Astrocyte (in vitro differentiated cells and primary cell): ENCODE results near the gene DDX47. TPM values are rescaled to one million over a fixed set of nuclear protein-coding genes. Genes with fewer than 3 reads are reported as not detected.
"Not testable (repeated sequence)": the region's sequence is repeated elsewhere in the genome, so short reads cannot be mapped to it uniquely, and the experiment has no call there.

ENCODE experiments used
- DNase-seq: peaks from one replicate; pipeline ENCODE4 v3.0.0-alpha.2; 2010; ENCODE audit warnings: low read depth
- FAIRE-seq: peaks from 2 replicates; lab custom pipeline; 2011; peaks lifted over from hg19 to GRCh38; lab: Jason Lieb, UNC
- H2AFZ ChIP-seq: 2 replicates; pipeline ENCODE4 v1.6.0; 2012; ENCODE audit warnings: low read depth, low read length, inconsistent platforms
- H3K27ac ChIP-seq: 2 replicates; pipeline ENCODE4 v1.5.1; 2011; ENCODE audit warnings: low read depth, low read length, inconsistent platforms
- H3K27me3 ChIP-seq: 2 replicates; pipeline ENCODE4 v1.6.0; 2011; ENCODE audit warnings: low read length, inconsistent platforms; ENCODE audit not compliant: insufficient read depth
- H3K36me3 ChIP-seq: 2 replicates; pipeline ENCODE4 v1.5.1; 2011; ENCODE audit warnings: low read length, inconsistent platforms; ENCODE audit not compliant: insufficient read depth
- H3K4me1 ChIP-seq: 2 replicates; pipeline ENCODE4 v1.5.1; 2011; ENCODE audit warnings: low read length, inconsistent platforms; ENCODE audit not compliant: insufficient read depth
- H3K4me2 ChIP-seq: 2 replicates; pipeline ENCODE4 v1.6.0; 2012; ENCODE audit warnings: low read length, inconsistent platforms
- H3K4me3 ChIP-seq: 2 replicates; pipeline ENCODE4 v1.5.1; 2011; ENCODE audit warnings: low read depth, mild to moderate bottlenecking, low read length, inconsistent platforms; ENCODE audit not compliant: insufficient read depth
- H3K79me2 ChIP-seq: 2 replicates; pipeline ENCODE4 v1.6.0; 2012; ENCODE audit warnings: mild to moderate bottlenecking, low read length, inconsistent platforms; ENCODE audit not compliant: insufficient read depth
- H3K9ac ChIP-seq: 2 replicates; pipeline ENCODE4 v1.6.0; 2012; ENCODE audit warnings: mild to moderate bottlenecking, low read length, inconsistent platforms
- H3K9me3 ChIP-seq: 2 replicates; pipeline ENCODE4 v1.5.1; 2012; ENCODE audit warnings: low read depth, mild to moderate bottlenecking, low read length, inconsistent platforms; ENCODE audit not compliant: insufficient read depth
- H4K20me1 ChIP-seq: 2 replicates; pipeline ENCODE4 v1.6.0; 2012; ENCODE audit warnings: low read length, inconsistent platforms; ENCODE audit not compliant: insufficient read depth
- H3K27ac Mint-ChIP-seq: one replicate; pipeline ENCODE4 v1.8.0; 2021; ENCODE audit warnings: mild to moderate bottlenecking, mixed read lengths; ENCODE audit not compliant: unreplicated experiment
- H3K27me3 Mint-ChIP-seq: one replicate; pipeline ENCODE4 v1.8.0; 2021; ENCODE audit warnings: low read depth, mixed read lengths; ENCODE audit not compliant: unreplicated experiment
- H3K36me3 Mint-ChIP-seq: one replicate; pipeline ENCODE4 v1.8.0; 2021; ENCODE audit warnings: low read depth, mixed read lengths; ENCODE audit not compliant: unreplicated experiment
- H3K4me1 Mint-ChIP-seq: one replicate; pipeline ENCODE4 v1.8.0; 2021; ENCODE audit warnings: low read depth, mixed read lengths; ENCODE audit not compliant: unreplicated experiment
- H3K4me3 Mint-ChIP-seq: one replicate; pipeline ENCODE4 v1.8.0; 2021; ENCODE audit warnings: mild to moderate bottlenecking, moderate library complexity, mixed read lengths; ENCODE audit not compliant: unreplicated experiment
- H3K9me3 Mint-ChIP-seq: one replicate; pipeline ENCODE4 v1.8.0; 2021; ENCODE audit warnings: mild to moderate bottlenecking, mixed read lengths; ENCODE audit not compliant: unreplicated experiment
- EZH2 ChIP-seq: IDR thresholded peaks from 2 replicates; pipeline ENCODE4 v1.6.1; 2012; ENCODE audit warnings: mild to moderate bottlenecking, low read length, inconsistent platforms; ENCODE audit not compliant: insufficient read depth
- total RNA-seq: library from RNA; stranded (reverse); gene quantifications from 2 replicates; pipeline ENCODE4 v1.2.1, GENCODE V29; 2021

Gene DDX47
- total RNA-seq, 1 donor from 2014 or later: 62.1 TPM

- Mint-ChIP-seq H3K27ac (no peak overlapping the region), H3K36me3 (no peaks in the 10 kb centered on the region), H3K27me3 (no peaks in the 10 kb centered on the region), H3K9me3 (no peaks in the 10 kb centered on the region), H3K4me1 (peaks cover 23% of the 10 kb centered on the region), H3K4me3 (no peak overlapping the region)
- no peaks in the 10 kb centered on the region for H3K27me3 ChIP-seq
- no peak overlapping the region for H3K27ac ChIP-seq
- DNase-seq: no peak
- H3K4me3 ChIP-seq: no peak overlapping the region
- no peaks in the 10 kb centered on the region for H3K79me2 ChIP-seq
- no peaks in the 10 kb centered on the region for H3K36me3 ChIP-seq
- no peak for TF ChIP-seq EZH2
- H3K9ac ChIP-seq: no peak overlapping the region
- FAIRE-seq: no peak
- H4K20me1 ChIP-seq: no peaks in the 10 kb centered on the region
- no peak overlapping the region for H2AFZ ChIP-seq
- H3K9me3 ChIP-seq: no peaks in the 10 kb centered on the region
- H3K4me2 ChIP-seq: no peak overlapping the region
- peaks cover 38% of the 10 kb centered on the region for H3K4me1 ChIP-seq
These were observed 6.2 kb upstream of the DDX47 start for GRCh38 chr12:12806784-12807516.

DNA sequence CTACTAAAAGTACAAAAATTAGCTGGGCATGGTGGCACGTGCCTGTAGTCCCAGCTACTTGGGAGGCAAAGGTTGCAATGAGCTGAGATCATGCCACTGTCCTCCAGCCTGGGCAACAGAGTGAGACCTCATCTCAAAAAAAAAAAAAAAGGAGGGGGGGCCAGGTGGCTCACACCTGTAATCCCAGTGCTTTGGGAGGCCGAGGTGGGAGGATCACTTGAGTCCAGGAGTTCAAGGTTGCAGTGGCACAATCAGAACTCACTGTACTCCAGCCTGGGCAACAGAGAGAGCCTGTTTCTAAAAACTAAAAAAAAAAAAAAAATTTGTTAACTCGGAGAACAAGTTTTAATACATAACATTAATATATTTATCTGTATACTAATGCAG, 5.6 kb upstream of the DDX47 start:
- H2AFZ ChIP-seq, H3K27ac Mint-ChIP-seq, H3K9me3 ChIP-seq, H3K4me3 Mint-ChIP-seq, FAIRE-seq, H3K79me2 ChIP-seq, H3K36me3 ChIP-seq, DNase-seq, H3K9me3 Mint-ChIP-seq, H3K27me3 ChIP-seq, H4K20me1 ChIP-seq, H3K4me3 ChIP-seq, H3K9ac ChIP-seq, H3K36me3 Mint-ChIP-seq, H3K4me2 ChIP-seq, H3K27me3 Mint-ChIP-seq: not testable (repeated sequence)
- peaks cover 21% of the 10 kb centered on the region for H3K4me1 Mint-ChIP-seq
- H3K27ac ChIP-seq: peak overlapping the region; percentile 90
- H3K4me1 ChIP-seq: peaks cover 38% of the 10 kb centered on the region

DNA sequence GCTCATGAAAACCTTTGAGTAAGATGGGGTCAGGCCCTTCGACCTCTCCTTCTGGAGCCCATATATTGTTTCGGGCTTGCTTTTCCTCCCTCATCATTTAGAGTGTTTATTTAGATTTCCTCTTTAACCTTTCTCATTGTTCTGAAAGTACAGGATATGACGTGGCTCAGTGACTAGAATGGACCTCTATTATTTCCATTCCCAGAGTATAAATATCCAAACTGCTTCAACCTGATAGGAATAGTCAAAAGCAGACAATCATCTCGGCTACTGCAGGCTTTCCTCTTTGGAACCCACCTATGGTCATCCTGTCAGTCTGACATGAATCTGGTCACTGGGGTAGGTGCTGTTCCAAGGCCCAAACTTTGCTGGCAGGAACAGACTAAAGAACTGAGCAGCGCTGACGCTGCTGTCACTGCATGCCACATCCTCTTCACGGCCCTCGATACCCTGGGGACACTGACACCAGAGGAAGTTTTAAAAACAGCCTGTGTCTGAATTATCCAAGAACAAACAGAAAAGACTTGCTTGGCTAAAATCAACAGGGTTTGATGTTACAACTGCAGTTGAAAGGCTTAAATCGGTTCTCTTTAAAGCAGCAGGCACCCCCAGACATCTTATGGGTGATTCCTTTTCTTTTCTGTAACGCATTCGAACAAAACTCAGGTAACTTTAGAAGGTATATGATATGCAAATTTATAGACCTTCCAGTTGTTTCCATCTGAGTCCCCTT, 5.0 kb upstream of the DDX47 start:
- no peaks in the 10 kb centered on the region for H3K27me3 Mint-ChIP-seq
- Histone ChIP-seq H3K27ac (peak overlapping the region; percentile 90), H4K20me1 (no peaks in the 10 kb centered on the region), H3K79me2 (peaks cover under 1% of the 10 kb centered on the region), H3K36me3 (no peaks in the 10 kb centered on the region), H3K27me3 (no peaks in the 10 kb centered on the region), H3K9ac (peak overlapping the region; percentile 76), H3K9me3 (no peaks in the 10 kb centered on the region), H3K4me1 (peaks cover 36% of the 10 kb centered on the region), H3K4me3 (peak overlapping the region; percentile 6), H3K4me2 (peak overlapping the region; percentile 68), H2AFZ (peak overlapping the region; percentile 19)
- FAIRE-seq: no peak
- H3K36me3 Mint-ChIP-seq: no peaks in the 10 kb centered on the region
- no peak overlapping the region for H3K27ac Mint-ChIP-seq
- TF ChIP-seq EZH2: no peak
- H3K9me3 Mint-ChIP-seq: no peaks in the 10 kb centered on the region
- no peak for DNase-seq
- no peak overlapping the region for H3K4me3 Mint-ChIP-seq
- peaks cover 21% of the 10 kb centered on the region for H3K4me1 Mint-ChIP-seq
